ENCODE measurements around the gene POU3F3. TPM values are rescaled to one million over a fixed set of nuclear protein-coding genes. Genes with fewer than 3 reads are reported as not detected.

The POU3F3 gene
- total RNA-seq, 2 donors from 2014 or later: not detected

- TF ChIP-seq CTCF (conservative IDR thresholded peaks at IDR 0.05): no peak
- Mint-ChIP-seq H3K4me3 (no peak overlapping the region), H3K27me3 (ENCODE audit: insufficient read depth) (peaks cover 6% of the 10 kb centered on the region), H3K9me3 (no peaks in the 10 kb centered on the region), H3K27ac (no peak overlapping the region), H3K36me3 (ENCODE audit: low read depth) (no peaks in the 10 kb centered on the region), H3K4me1 (no peaks in the 10 kb centered on the region)
- no peaks in the 10 kb centered on the region for H3K4me1 ChIP-seq (ENCODE audit: control insufficient read depth, insufficient read depth, low read length)
- H3K36me3 ChIP-seq (ENCODE audit: control insufficient read depth, insufficient read depth, low read length): no peaks in the 10 kb centered on the region
- H3K9ac ChIP-seq (ENCODE audit: extremely low read depth, low read length, poor library complexity, severe bottlenecking): no peak overlapping the region
- no peak overlapping the region for H3K4me3 ChIP-seq (ENCODE audit: low read length)
- no peaks in the 10 kb centered on the region for H3K9me3 ChIP-seq (ENCODE audit: control insufficient read depth, low read length)
- H3K27me3 ChIP-seq (ENCODE audit: control insufficient read depth, insufficient read depth, low read length, poor library complexity, severe bottlenecking): no peaks in the 10 kb centered on the region
- WGBS, 2 experiments (ENCODE audit: insufficient coverage in 1 of 2, insufficient read length in 1 of 2): 94 to 100% methylated on average over 1 to 2 of the region's 2 CpGs
- H3K27ac ChIP-seq (ENCODE audit: low read depth, low read length): no peak overlapping the region
- no peak for DNase-seq
These were observed 37.2 kb downstream of the POU3F3 start for GRCh38 chr2:104891145-104891544.

GRCh38 chr2:104896446-104896845 is 42.5 kb downstream of the POU3F3 start:
- Histone ChIP-seq H3K27me3 (ENCODE audit: control insufficient read depth, insufficient read depth, low read length, poor library complexity, severe bottlenecking) (no peaks in the 10 kb centered on the region), H3K4me3 (ENCODE audit: low read length) (no peak overlapping the region), H3K4me1 (ENCODE audit: control insufficient read depth, insufficient read depth, low read length) (no peaks in the 10 kb centered on the region), H3K27ac (ENCODE audit: low read depth, low read length) (no peak overlapping the region), H3K36me3 (ENCODE audit: control insufficient read depth, insufficient read depth, low read length) (no peaks in the 10 kb centered on the region), H3K9ac (ENCODE audit: extremely low read depth, low read length, poor library complexity, severe bottlenecking) (no peak overlapping the region), H3K9me3 (ENCODE audit: control insufficient read depth, low read length) (no peaks in the 10 kb centered on the region)
- 86 to 95% methylated on average over 6 to 8 of the region's 8 CpGs for WGBS, 2 experiments (ENCODE audit: insufficient coverage in 1 of 2, insufficient read length in 1 of 2)
- no peak for DNase-seq
- Mint-ChIP-seq H3K4me1 (no peaks in the 10 kb centered on the region), H3K9me3 (no peaks in the 10 kb centered on the region), H3K36me3 (ENCODE audit: low read depth) (no peaks in the 10 kb centered on the region), H3K4me3 (no peak overlapping the region), H3K27me3 (ENCODE audit: insufficient read depth) (peaks cover 2% of the 10 kb centered on the region), H3K27ac (no peak overlapping the region)
- no peak for TF ChIP-seq CTCF (conservative IDR thresholded peaks at IDR 0.05)

- WGBS, 2 experiments (ENCODE audit: insufficient coverage in 1 of 2, insufficient read length in 1 of 2): 86 to 89% methylated on average over 5 to 8 of the region's 8 CpGs
- TF ChIP-seq CTCF (conservative IDR thresholded peaks at IDR 0.05): no peak
- H3K4me3 ChIP-seq (ENCODE audit: low read length): no peak overlapping the region
- Mint-ChIP-seq H3K36me3 (ENCODE audit: low read depth) (no peaks in the 10 kb centered on the region), H3K9me3 (no peaks in the 10 kb centered on the region), H3K27ac (no peak overlapping the region), H3K4me1 (no peaks in the 10 kb centered on the region), H3K27me3 (ENCODE audit: insufficient read depth) (peaks cover 2% of the 10 kb centered on the region), H3K4me3 (no peak overlapping the region)
- H3K9me3 ChIP-seq (ENCODE audit: control insufficient read depth, low read length): no peaks in the 10 kb centered on the region
- no peak overlapping the region for H3K27ac ChIP-seq (ENCODE audit: low read depth, low read length)
- H3K27me3 ChIP-seq (ENCODE audit: control insufficient read depth, insufficient read depth, low read length, poor library complexity, severe bottlenecking): no peaks in the 10 kb centered on the region
- no peak overlapping the region for H3K9ac ChIP-seq (ENCODE audit: extremely low read depth, low read length, poor library complexity, severe bottlenecking)
- no peak for DNase-seq
- H3K36me3 ChIP-seq (ENCODE audit: control insufficient read depth, insufficient read depth, low read length): no peaks in the 10 kb centered on the region
- H3K4me1 ChIP-seq (ENCODE audit: control insufficient read depth, insufficient read depth, low read length): no peaks in the 10 kb centered on the region
These were observed 43.7 kb downstream of the POU3F3 start for GRCh38 chr2:104897515-104898184.
